Subcutaneous abdominal adipose tissue (tissue), 5 donors: Measurements from ENCODE around the gene GGTLC2.
"Not testable (repeated sequence)": the region's sequence is repeated elsewhere in the genome, so short reads cannot be mapped to it uniquely, and the experiment has no call there.

ENCODE experiments used
- H3K27ac ChIP-seq: one replicate; pipeline ENCODE4 v1.7.0; 2013; ENCODE audit warnings: low read depth, mild to moderate bottlenecking, inconsistent platforms, low read length, moderate library complexity
- H3K27me3 ChIP-seq, 5 donors: one replicate each; pipeline ENCODE4 v1.7.0; 2013; ENCODE audit warnings: low read length in 5 of 5, inconsistent platforms in 1 of 5; ENCODE audit not compliant: control insufficient read depth in 5 of 5, insufficient read depth in 4 of 5
- H3K36me3 ChIP-seq, 5 donors: one replicate each; pipeline ENCODE4 v1.7.0; 2013; ENCODE audit warnings: low read length in 5 of 5; ENCODE audit not compliant: control insufficient read depth in 5 of 5, insufficient read depth in 5 of 5
- H3K4me1 ChIP-seq, 5 donors: one replicate each; pipeline ENCODE4 v1.7.0; 2013; ENCODE audit warnings: low read length in 5 of 5, mild to moderate bottlenecking in 3 of 5, moderate library complexity in 1 of 5; ENCODE audit not compliant: control insufficient read depth in 5 of 5, insufficient read depth in 5 of 5
- H3K4me3 ChIP-seq, 5 donors: one replicate each; pipeline ENCODE4 v1.7.0; 2013; ENCODE audit warnings: low read length in 5 of 5, low read depth in 1 of 5
- H3K9ac ChIP-seq, 5 donors: one replicate each; pipeline ENCODE4 v1.7.0; 2013; ENCODE audit warnings: low read length in 5 of 5, mild to moderate bottlenecking in 4 of 5, moderate library complexity in 3 of 5
- H3K9me3 ChIP-seq, 5 donors: one replicate each; pipeline ENCODE4 v1.7.0; 2013; ENCODE audit warnings: low read length in 5 of 5; ENCODE audit not compliant: control insufficient read depth in 5 of 5
- donor health status: healthy.
- donor health status: healthy.
- donor health status: healthy.
- donor health status: healthy.
- donor health status: healthy.

GGTLC2 gene

DNA sequence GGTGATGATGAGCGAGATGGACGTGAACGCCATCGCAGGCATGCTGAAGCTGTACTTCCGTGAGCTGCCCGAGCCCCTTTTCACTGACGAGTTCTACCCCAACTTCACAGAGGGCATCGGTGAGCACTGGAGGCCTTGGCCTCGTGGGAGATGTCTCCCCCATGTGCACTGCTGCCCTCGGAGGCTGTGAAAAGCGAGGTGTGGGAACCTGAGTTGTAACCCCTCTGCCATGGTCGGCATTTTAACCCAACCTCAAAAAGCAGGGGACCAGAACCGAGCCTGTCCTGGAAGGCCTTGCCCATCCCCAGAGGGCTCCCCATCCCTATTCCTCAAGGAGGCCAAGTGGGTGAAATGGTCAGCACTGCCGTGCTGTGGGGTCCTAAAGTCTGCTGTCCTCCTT, 10.9 kb upstream of the GGTLC2 start:
- not testable (repeated sequence) for H3K4me1 ChIP-seq, H3K36me3 ChIP-seq, H3K9ac ChIP-seq, H3K27ac ChIP-seq, H3K27me3 ChIP-seq, H3K9me3 ChIP-seq, H3K4me3 ChIP-seq

DNA sequence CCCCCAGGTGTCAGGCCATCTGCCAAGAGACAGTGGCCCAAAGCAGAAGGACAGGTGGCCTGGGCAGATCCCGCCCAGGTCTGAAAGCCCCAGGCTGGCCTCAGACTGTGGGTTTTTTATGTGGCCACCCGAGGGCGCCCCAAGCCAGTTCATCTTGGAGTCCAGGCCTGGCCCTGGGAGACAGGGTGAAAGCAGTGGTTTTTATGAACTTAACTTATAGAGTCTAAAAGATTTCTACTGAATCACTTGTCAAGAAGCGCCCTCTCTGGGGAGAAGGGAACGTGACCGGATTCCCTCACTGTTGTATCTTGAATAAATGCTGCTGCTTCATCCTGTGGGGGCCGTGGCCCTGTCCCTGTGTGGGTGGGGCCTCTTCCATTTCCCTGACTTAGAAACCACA, 8.2 kb upstream of the GGTLC2 start:
- not testable (repeated sequence) for H3K4me1 ChIP-seq, H3K27me3 ChIP-seq, H3K27ac ChIP-seq, H3K9ac ChIP-seq, H3K36me3 ChIP-seq, H3K4me3 ChIP-seq, H3K9me3 ChIP-seq

DNA sequence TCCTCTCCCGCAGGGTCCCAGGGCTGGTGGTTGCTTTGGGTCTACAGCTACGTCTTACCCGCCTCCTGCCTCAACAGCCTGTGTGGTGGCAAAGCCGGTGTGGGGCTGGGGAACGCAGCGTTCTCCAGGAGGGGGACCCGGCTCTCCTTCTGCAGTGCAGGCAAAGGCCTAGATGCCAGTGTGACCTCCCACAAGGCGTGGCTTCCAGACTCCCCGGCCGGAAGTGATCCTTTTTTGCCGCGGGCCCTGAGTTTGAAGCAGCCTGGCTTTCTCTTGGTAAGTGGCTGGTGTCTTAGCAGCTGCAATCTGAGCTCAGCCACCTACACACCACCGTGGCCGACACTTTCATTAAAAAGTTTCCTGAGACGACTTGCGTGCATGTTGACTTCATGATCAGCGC, 6.1 kb upstream of the GGTLC2 start:
- H3K9me3 ChIP-seq, H3K9ac ChIP-seq, H3K36me3 ChIP-seq, H3K4me1 ChIP-seq, H3K27ac ChIP-seq, H3K27me3 ChIP-seq, H3K4me3 ChIP-seq: not testable (repeated sequence)

DNA sequence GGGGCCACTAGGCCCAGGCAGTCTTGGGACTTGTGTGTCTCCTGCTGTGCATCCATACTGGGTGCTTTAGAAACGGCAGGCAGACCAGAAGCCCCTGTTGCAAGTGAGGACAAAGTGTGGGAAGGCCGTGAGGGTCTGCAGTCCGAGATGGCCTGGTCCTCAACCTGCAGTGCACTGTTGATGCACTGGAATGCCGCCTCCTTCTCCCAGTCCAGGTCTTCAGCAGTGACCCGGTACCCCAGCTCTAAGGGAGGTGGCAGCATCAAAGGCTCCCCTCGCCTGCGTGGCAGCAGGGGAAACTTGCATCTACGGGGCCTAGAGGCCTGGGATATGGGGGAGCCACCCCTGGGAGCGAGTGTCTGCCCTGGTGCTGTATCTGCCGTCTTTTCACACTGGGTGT, 2.2 kb upstream of the GGTLC2 start:
- H3K4me1 ChIP-seq, H3K4me3 ChIP-seq, H3K9ac ChIP-seq, H3K27ac ChIP-seq, H3K27me3 ChIP-seq, H3K36me3 ChIP-seq, H3K9me3 ChIP-seq: not testable (repeated sequence)

DNA sequence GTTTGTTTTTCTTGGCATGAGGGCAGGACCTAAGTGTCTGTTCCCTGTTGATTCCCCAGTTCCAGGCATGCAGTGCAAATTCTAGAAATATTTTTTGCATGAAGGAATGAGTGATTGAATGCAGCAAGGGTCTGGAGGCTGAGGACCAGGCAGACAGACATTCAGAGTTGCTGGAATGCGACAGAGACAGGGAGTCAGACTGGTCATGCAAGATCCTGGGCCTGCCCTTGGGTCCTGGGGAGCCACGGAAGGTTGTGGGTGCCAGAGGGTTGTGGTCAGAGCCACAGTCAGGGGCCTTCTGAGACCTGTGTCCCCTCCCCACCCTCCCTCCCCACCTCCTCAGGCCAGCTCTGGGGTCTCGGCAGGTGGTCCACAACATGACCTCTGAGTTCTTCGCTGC, 1.6 kb downstream of the GGTLC2 start:
- not testable (repeated sequence) for H3K9me3 ChIP-seq, H3K4me3 ChIP-seq, H3K36me3 ChIP-seq, H3K9ac ChIP-seq, H3K4me1 ChIP-seq, H3K27me3 ChIP-seq, H3K27ac ChIP-seq

DNA sequence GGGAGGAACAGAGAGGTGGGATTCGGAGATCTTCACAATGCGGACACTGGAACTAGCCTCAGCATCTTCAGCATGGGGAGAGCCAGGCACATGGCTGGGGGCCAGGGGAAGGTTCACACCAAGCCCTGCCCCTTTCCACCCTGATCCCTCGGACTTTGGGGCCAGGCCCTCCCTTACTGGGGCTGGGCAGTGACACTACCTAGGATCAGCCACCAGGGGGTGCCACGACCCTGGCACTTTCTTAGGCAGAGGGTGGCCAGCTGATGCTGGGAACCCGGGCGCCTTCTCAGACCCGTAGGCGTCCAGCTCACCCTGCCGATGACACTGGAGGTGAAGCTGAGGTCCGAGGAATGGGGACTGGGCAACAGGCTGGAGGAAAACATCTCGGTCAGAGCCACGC, 3.5 kb downstream of the GGTLC2 start:
- H3K27ac ChIP-seq, H3K9me3 ChIP-seq, H3K9ac ChIP-seq, H3K4me1 ChIP-seq, H3K4me3 ChIP-seq, H3K27me3 ChIP-seq, H3K36me3 ChIP-seq: not testable (repeated sequence)

DNA sequence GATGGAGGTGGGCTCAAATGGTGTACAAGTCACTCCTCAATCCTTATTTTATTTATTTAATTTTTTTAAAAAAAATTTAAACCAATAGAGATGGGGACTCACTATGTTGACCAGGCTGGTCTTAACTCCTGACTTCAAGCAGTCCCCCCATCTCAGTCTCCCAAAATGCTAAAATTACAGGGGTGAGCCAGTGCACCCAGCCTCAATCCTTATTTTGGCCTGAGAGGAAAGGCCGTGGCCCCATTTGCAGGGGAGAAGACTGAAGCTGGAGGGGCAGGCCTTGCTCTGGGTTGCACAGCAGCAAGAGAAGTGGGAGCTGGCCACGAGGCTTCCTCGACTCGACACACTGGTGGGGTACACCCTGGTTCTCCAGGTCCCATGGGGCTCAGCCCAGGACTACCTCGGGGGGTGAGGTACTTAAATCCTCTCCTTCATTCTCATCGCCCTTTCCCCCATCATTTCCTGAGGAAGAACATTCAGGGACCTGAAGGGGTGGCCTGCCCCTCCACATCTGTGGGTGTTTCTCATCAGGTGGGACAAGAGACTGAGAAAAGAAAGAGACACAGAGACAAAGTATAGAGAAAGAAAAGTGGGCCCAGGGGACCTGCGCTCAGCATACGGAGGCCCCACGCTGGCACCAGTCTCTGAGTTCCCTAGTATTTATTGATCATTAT, 4.6 kb downstream of the GGTLC2 start:
- H3K27me3 ChIP-seq, H3K27ac ChIP-seq, H3K9me3 ChIP-seq, H3K4me3 ChIP-seq, H3K4me1 ChIP-seq, H3K9ac ChIP-seq, H3K36me3 ChIP-seq: not testable (repeated sequence)

DNA sequence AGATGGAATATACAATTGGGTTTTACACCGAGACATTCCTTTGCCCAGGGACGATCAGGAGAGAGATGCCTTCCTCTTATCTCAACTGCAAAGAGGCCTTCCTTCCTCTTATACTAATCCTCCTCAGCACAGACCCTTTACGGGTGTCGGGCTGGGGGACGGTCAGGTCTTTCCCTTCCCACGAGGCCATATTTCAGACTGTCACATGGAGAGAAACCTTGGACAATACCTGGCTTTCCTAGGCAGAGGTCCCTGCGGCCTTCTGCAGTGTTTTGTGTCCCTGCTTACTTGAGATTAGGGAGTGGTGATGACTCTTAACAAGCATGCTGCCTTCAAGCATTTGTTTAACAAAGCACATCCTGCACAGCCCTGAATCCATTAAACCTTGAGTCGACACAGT, 5.3 kb downstream of the GGTLC2 start:
- not testable (repeated sequence) for H3K9ac ChIP-seq, H3K27ac ChIP-seq, H3K4me3 ChIP-seq, H3K4me1 ChIP-seq, H3K36me3 ChIP-seq, H3K9me3 ChIP-seq, H3K27me3 ChIP-seq

DNA sequence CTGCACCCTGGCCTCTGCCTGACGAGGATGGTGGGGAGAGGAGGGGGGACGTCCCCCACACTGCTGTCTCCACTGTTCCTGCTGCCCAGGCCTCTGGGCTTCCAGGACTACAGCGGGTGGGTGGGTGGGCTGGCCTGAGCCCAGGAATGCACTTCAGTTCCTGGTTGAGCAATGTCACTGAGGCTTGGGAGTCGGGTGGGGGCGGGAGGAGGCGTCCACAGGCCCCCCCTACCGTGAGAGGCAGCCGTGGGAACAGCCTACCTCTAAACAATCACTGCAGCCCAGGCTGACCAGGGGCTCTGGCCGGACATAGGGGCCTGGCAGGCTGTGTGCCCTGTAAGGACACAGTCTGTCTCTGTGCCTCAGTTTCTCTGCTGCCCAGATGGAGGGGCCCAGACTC, 6.0 kb downstream of the GGTLC2 start:
- not testable (repeated sequence) for H3K36me3 ChIP-seq, H3K27me3 ChIP-seq, H3K4me1 ChIP-seq, H3K9ac ChIP-seq, H3K27ac ChIP-seq, H3K9me3 ChIP-seq, H3K4me3 ChIP-seq

DNA sequence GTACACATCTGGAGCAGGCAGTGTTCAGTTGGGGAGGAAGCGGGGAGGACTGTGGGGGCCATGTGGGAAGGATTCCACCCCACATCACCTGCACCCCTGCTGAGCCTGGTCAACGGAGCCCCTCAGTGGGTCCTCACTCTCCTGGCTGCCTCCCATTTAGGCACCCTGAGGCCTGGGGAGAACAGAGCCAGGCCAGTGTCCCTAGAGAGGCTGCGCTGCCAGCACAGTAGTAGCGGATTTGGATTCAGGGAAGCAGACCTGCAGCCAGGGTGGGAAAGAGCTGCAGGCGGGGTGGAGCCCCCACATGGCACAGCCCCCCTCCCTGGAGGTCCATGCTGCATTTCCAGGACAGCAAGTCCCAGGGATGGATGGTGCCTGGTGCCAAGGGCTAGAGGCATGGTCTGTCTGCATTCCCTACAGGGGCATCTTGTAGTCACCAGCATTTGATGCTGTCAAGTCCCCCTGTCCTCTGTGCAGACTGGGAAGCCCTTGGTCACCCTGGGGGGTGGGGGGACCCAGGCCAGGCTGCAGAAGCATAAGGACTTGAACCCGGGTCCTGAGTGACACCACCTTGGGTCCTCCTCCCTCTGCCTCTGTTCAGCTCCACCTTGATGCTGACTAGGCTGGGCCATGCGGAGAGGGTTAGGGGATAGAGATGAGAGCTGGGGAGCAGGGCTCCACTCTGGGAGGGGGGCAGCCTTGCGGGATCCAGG, 6.5 kb downstream of the GGTLC2 start:
- H3K36me3 ChIP-seq, H3K27ac ChIP-seq, H3K9ac ChIP-seq, H3K4me3 ChIP-seq, H3K9me3 ChIP-seq, H3K27me3 ChIP-seq, H3K4me1 ChIP-seq: not testable (repeated sequence)

DNA sequence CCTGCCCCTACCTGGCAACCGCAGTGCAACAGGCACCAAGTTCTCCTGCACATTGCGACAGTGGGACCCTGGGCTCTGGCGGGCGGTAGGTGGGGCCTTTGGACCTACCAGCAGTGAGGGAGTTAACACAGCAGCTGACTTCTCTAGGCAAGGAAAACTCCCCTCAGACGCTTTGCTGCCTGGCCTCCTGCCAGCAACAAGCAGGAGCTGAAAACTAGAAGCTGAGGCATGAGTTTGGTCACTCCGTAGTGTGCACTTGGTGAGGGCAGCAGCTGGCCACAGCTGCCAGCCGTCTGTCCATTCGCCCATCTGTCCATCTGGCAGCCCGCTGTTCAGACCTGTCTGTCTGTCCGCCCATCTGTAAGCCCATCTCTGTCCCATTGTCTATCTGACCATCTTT, 7.2 kb downstream of the GGTLC2 start:
- not testable (repeated sequence) for H3K4me3 ChIP-seq, H3K36me3 ChIP-seq, H3K9ac ChIP-seq, H3K27me3 ChIP-seq, H3K4me1 ChIP-seq, H3K27ac ChIP-seq, H3K9me3 ChIP-seq
